Gastrocnemius medialis (tissue), 4 donors: ENCODE measurements around the gene GPR45. TPM values are rescaled to one million over a fixed set of nuclear protein-coding genes. Genes with fewer than 3 reads are reported as not detected.

Experiments
- ATAC-seq, 2 donors: fragments of 150-250 bp; one replicate each; pipeline ENCODE4 v1.9.1; 2016
- DNase-seq, 2 donors: peaks; one replicate each; pipeline ENCODE4 v3.0.0-alpha.2; 2019
- H3K27ac ChIP-seq, 4 donors: fragments of 200-600 bp; sonication (generic); 1 replicate in 1 of 4; 2 replicates in 3 of 4; pipeline ENCODE4 v1.5.1; 2016 to 2018; ENCODE audit warnings: mild to moderate bottlenecking in 2 of 4, moderate library complexity in 1 of 4
- H3K27me3 ChIP-seq, 3 donors: fragments of 200-600 bp; sonication (generic) in 2 of 3; 1 replicate in 1 of 3; 2 replicates in 2 of 3; pipeline versions ENCODE4 v1.5.1 to v1.6.0; 2016 to 2019; ENCODE audit warnings: mild to moderate bottlenecking in 1 of 3, moderate library complexity in 1 of 3
- H3K36me3 ChIP-seq, 2 donors: fragments of 200-600 bp; sonication (generic) in 1 of 2; one replicate each; pipeline ENCODE4 v1.5.1; 2017 to 2018
- H3K4me1 ChIP-seq, 2 donors: fragments of 200-600 bp; sonication (generic) in 1 of 2; one replicate each; pipeline ENCODE4 v1.5.1; 2016 to 2017; ENCODE audit warnings: mild to moderate bottlenecking in 2 of 2
- H3K4me3 ChIP-seq, 4 donors: fragments of 200-600 bp; sonication (generic) in 3 of 4; 1 replicate in 1 of 4; 2 replicates in 3 of 4; pipeline ENCODE4 v1.5.1; 2016 to 2019; ENCODE audit warnings: mild to moderate bottlenecking in 2 of 4
- H3K9me3 ChIP-seq, 3 donors: fragments of 200-600 bp; sonication (generic) in 2 of 3; 1 replicate in 1 of 3; 2 replicates in 2 of 3; pipeline ENCODE4 v1.5.1; 2016 to 2019
- POLR2A ChIP-seq, 2 donors: fragments of 450-650 bp; IDR thresholded peaks; one replicate each; pipeline ENCODE4 v1.6.1; 2017; ENCODE audit warnings: antibody characterized with exemption in 2 of 2, mild to moderate bottlenecking in 2 of 2, moderate library complexity in 2 of 2
- in situ Hi-C, 4 donors: fragments of 200-750 bp; cut with MboI; loops; one replicate each; pipeline versions ENCODE4 v1.15.0 to v1.8.0; 2017; ENCODE audit warnings: low sequenced_read_pairs in 4 of 4
- intact Hi-C: fragments of 100-400 bp; cut with DNase I; formaldehyde crosslinking; loops from one replicate; pipeline ENCODE4 v1.15.1; 2023; ENCODE audit warnings: low total_unique reads
- total RNA-seq, 4 donors: library from RNA; depleted of rRNA; stranded (reverse); fragments of >200 nt; gene quantifications; one replicate each; pipeline versions ENCODE4 v1.1.0 to v1.2.3, GENCODE V29; 2016
- TF ChIP-seq, protein P1 (sequence below), 5 experiments: fragments of 450-650 bp in 3 of 5; fragments of 200-600 bp in 2 of 5; sonication (generic) in 2 of 5; IDR thresholded peaks in 4 of 5; conservative IDR thresholded peaks in 1 of 5; 1 replicate in 4 of 5; 2 replicates in 1 of 5; pipeline ENCODE4 v1.5.1; 2016 to 2019; ENCODE audit warnings: antibody characterized with exemption in 5 of 5, mild to moderate bottlenecking in 3 of 5, moderate library complexity in 3 of 5

The GPR45 gene
- total RNA-seq, 4 donors from 2014 or later, result not detected

DNA sequence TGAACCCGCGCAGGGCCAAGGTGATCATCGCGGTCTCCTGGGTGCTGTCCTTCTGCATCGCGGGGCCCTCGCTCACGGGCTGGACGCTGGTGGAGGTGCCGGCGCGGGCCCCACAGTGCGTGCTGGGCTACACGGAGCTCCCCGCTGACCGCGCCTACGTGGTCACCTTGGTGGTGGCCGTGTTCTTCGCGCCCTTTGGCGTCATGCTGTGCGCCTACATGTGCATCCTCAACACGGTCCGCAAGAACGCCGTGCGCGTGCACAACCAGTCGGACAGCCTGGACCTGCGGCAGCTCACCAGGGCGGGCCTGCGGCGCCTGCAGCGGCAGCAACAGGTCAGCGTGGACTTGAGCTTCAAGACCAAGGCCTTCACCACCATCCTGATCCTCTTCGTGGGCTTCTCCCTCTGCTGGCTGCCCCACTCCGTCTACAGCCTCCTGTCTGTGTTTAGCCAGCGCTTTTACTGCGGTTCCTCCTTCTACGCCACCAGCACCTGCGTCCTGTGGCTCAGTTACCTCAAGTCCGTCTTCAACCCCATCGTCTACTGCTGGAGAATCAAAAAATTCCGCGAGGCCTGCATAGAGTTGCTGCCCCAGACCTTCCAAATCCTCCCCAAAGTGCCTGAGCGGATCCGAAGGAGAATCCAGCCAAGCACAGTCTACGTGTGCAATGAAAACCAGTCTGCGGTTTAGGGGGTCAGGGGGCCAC, 897 bp downstream of the GPR45 start:
- no peak for ATAC-seq
- no peak overlapping the region for H3K27ac ChIP-seq
- intact Hi-C loops (no loop called here), in situ Hi-C loops (loop anchor here in 2 of 4 donors (5.0 kb wide), 1 partner anchor 130 kb away; no protein-coding TSS in a partner anchor)
- H3K36me3 ChIP-seq, result no peaks in the 10 kb centered on the region
- TF ChIP-seq, protein P1, sequence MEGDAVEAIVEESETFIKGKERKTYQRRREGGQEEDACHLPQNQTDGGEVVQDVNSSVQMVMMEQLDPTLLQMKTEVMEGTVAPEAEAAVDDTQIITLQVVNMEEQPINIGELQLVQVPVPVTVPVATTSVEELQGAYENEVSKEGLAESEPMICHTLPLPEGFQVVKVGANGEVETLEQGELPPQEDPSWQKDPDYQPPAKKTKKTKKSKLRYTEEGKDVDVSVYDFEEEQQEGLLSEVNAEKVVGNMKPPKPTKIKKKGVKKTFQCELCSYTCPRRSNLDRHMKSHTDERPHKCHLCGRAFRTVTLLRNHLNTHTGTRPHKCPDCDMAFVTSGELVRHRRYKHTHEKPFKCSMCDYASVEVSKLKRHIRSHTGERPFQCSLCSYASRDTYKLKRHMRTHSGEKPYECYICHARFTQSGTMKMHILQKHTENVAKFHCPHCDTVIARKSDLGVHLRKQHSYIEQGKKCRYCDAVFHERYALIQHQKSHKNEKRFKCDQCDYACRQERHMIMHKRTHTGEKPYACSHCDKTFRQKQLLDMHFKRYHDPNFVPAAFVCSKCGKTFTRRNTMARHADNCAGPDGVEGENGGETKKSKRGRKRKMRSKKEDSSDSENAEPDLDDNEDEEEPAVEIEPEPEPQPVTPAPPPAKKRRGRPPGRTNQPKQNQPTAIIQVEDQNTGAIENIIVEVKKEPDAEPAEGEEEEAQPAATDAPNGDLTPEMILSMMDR (IDR thresholded peaks at IDR 0.05 in 4 of 5, conservative IDR thresholded peaks at IDR 0.05 in 1 of 5), result no peak
- no peak for TF ChIP-seq POLR2A (IDR thresholded peaks at IDR 0.05)
- no peak overlapping the region for H3K4me3 ChIP-seq
- H3K9me3 ChIP-seq, result no peaks in the 10 kb centered on the region
- no peaks in the 10 kb centered on the region for H3K27me3 ChIP-seq
- DNase-seq, result no peak
- no peaks in the 10 kb centered on the region for H3K4me1 ChIP-seq

DNA sequence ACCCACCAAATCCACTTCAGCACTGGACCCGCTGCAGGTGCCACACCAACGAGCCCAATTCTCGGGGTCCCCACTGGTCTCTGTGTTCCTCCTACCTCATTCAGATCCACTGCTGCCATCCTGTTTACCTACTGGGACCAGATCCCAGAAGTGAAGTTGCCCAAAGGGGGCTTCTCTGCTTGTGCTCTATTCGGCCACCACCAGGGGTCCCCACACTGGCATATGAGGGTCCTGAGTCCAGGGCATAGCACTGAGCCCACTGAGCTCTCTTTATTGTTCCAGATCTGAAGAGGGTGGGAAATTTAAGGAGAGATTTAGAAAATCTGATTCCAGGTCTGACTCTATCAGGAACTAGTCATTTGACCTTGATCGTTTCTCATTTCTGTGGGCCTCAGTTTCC, 2.4 kb downstream of the GPR45 start:
- intact Hi-C loops, result no loop called here
- TF ChIP-seq POLR2A (IDR thresholded peaks at IDR 0.05), result no peak
- TF ChIP-seq, protein P1 (IDR thresholded peaks at IDR 0.05 in 4 of 5, conservative IDR thresholded peaks at IDR 0.05 in 1 of 5), result no peak
- DNase-seq, result no peak
- no peaks in the 10 kb centered on the region for H3K9me3 ChIP-seq
- no peak overlapping the region for H3K27ac ChIP-seq
- in situ Hi-C loops, result loop anchor here in 2 of 4 donors (5.0 kb wide), 1 partner anchor 132 kb away; no protein-coding TSS in a partner anchor
- H3K4me1 ChIP-seq, result no peaks in the 10 kb centered on the region
- H3K27me3 ChIP-seq, result no peaks in the 10 kb centered on the region
- no peak for ATAC-seq
- no peak overlapping the region for H3K4me3 ChIP-seq
- no peaks in the 10 kb centered on the region for H3K36me3 ChIP-seq

DNA sequence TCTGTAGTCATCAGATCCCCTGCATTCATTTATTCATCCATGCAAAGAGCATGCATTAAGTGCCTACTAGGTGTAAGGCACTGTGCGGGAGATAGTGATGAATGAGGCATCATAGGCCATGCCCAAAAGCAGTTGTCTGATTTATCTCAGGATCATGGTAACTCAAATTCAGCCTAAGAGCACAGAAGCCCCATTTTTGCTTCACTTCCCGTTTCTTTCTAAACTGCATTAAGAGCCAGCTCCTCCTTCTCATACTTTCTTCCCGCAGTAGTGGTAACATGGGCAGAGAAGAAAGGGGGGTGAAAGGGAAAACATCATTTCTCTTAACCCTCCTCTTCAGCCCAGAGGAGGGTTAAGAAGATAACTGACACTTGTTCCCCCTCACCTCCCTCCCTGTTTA, 2.9 kb downstream of the GPR45 start:
- Histone ChIP-seq H3K4me1 (no peaks in the 10 kb centered on the region), H3K36me3 (no peaks in the 10 kb centered on the region), H3K27ac (no peak overlapping the region), H3K9me3 (no peaks in the 10 kb centered on the region), H3K27me3 (no peaks in the 10 kb centered on the region), H3K4me3 (no peak overlapping the region)
- ATAC-seq (no peak), DNase-seq (no peak)
- intact Hi-C loops (no loop called here), in situ Hi-C loops (loop anchor here in 2 of 4 donors (5.0 kb wide), 1 partner anchor 132 kb away; no protein-coding TSS in a partner anchor)
- no peak for TF ChIP-seq POLR2A (IDR thresholded peaks at IDR 0.05)
- TF ChIP-seq, protein P1 (IDR thresholded peaks at IDR 0.05 in 4 of 5, conservative IDR thresholded peaks at IDR 0.05 in 1 of 5), result no peak

DNA sequence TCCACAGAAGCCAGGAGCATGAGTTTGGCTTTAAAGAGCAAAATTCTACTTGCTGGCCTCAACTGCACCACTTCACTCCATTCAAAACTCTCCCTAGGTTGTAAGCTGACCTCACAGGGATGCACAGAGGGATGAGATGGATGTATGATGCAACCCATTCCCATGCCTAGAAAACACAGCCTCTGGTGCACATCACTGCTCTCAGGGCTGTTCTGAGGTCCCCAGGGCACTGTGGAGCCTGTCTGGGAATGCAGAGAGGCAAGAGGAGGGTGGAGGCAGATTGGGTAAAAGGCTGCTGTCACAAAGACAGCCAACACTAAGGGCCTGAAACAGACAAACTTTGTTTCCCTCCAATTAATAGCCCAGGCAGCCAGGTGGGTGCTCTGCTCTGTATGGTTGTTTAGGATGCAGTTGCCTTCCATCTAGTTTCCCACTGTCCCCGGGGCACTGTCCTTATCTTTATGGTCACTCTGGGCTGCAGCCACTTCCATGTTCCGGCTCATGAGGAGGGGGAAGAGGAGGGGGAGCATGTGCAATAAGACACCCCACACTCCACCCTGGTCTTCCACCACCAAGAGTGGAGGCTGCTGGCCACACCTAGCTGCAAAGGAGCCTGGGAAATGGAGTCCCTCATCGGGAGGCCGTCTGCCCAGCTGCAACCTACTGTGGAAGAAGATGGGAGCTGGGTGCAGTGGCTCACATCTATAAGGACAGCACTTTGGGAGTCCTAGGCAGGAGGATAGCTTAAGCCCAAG, 7.0 kb downstream of the GPR45 start:
- no peak for TF ChIP-seq POLR2A (IDR thresholded peaks at IDR 0.05)
- TF ChIP-seq, protein P1 (IDR thresholded peaks at IDR 0.05 in 4 of 5, conservative IDR thresholded peaks at IDR 0.05 in 1 of 5), result no peak
- Histone ChIP-seq H3K27ac (no peak overlapping the region), H3K27me3 (no peaks in the 10 kb centered on the region), H3K9me3 (no peaks in the 10 kb centered on the region), H3K36me3 (no peaks in the 10 kb centered on the region), H3K4me1 (no peaks in the 10 kb centered on the region), H3K4me3 (no peak overlapping the region)
- no peak for ATAC-seq
- intact Hi-C loops (no loop called here), in situ Hi-C loops (no loop called here)
- no peak for DNase-seq
